ENCODE results near the gene MIS12.

DNA sequence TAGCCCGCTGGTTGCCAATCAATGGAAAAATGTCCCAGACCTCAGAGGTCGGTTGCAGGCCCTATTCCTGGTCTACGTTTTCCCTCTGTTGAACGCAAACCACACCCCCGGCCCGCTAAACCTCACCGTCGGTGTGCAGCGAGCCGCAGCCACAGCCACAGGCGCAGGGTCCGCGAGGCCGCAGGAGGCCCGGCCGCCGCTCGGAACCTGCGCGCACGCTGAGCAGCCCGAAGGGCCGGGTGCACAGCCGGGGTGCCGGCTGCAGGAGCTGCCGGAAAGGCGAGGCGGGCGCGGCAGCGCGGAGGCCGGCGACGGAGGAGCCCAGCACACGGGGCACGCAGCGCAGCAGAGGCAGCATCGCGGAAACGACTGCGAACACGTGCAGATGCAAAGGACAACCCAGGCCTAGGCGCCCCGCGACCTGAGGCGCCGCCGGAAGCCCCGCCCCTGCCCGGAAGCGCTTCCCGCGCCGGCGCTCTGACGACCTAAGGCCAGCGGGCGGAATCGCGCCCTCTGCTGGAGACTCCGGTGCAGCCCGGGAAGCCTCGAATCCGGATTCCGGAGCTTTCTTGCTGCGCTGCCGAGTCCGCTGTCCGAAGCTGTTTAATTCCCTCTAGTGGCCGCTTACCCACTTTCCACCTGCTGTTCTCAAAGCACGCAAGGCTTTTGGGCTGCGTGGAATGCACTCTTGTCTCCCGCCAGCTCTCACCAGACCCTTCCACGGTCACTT lies 47.5 kb upstream of the MIS12 start, which contains the start of gene C1QBP:
- TF ChIP-seq, protein P1, sequence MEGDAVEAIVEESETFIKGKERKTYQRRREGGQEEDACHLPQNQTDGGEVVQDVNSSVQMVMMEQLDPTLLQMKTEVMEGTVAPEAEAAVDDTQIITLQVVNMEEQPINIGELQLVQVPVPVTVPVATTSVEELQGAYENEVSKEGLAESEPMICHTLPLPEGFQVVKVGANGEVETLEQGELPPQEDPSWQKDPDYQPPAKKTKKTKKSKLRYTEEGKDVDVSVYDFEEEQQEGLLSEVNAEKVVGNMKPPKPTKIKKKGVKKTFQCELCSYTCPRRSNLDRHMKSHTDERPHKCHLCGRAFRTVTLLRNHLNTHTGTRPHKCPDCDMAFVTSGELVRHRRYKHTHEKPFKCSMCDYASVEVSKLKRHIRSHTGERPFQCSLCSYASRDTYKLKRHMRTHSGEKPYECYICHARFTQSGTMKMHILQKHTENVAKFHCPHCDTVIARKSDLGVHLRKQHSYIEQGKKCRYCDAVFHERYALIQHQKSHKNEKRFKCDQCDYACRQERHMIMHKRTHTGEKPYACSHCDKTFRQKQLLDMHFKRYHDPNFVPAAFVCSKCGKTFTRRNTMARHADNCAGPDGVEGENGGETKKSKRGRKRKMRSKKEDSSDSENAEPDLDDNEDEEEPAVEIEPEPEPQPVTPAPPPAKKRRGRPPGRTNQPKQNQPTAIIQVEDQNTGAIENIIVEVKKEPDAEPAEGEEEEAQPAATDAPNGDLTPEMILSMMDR (IDR thresholded peaks at IDR 0.05): peak; percentile 97
- TF ChIP-seq EZH2phosphoT487 (IDR thresholded peaks at IDR 0.05) (no peak), EZH2 (IDR thresholded peaks at IDR 0.05) (no peak)
